Body of pancreas (tissue), 4 donors: ENCODE results near the gene TAOK3. TPM values are rescaled to one million over a fixed set of nuclear protein-coding genes. Genes with fewer than 3 reads are reported as not detected.

Experiments
- ATAC-seq: fragments of 150-250 bp; one replicate; pipeline ENCODE4 v1.9.1; 2016
- DNase-seq, 4 donors: peaks; one replicate each; pipeline ENCODE4 v3.0.0-alpha.2; 2019
- H3K27ac ChIP-seq, 4 donors: fragments of 200-600 bp; sonication (generic); 1 replicate in 3 of 4; 2 replicates in 1 of 4; pipeline versions ENCODE4 v1.5.1 to v1.6.1; 2016 to 2019; ENCODE audit warnings: mild to moderate bottlenecking in 1 of 4, mixed read lengths in 1 of 4, moderate library complexity in 1 of 4
- H3K27me3 ChIP-seq, 2 donors: fragments of 200-600 bp; sonication (generic); one replicate each; pipeline ENCODE4 v1.6.0; 2016; ENCODE audit warnings: mild to moderate bottlenecking in 1 of 2
- H3K36me3 ChIP-seq, 2 donors: fragments of 200-600 bp; sonication (generic); replicated peaks in 1 of 2; 2 replicates each; pipeline ENCODE4 v1.5.1; 2016; ENCODE audit warnings: low read depth in 2 of 2; ENCODE audit not compliant: insufficient read depth in 1 of 2
- H3K4me1 ChIP-seq: fragments of 200-600 bp; sonication (generic); one replicate; pipeline ENCODE4 v1.6.0; 2016
- H3K4me3 ChIP-seq, 2 donors: fragments of 200-600 bp; sonication (generic); 1 replicate in 1 of 2; 2 replicates in 1 of 2; pipeline ENCODE4 v1.5.1; 2016 to 2019
- H3K9me3 ChIP-seq, 3 donors: fragments of 200-600 bp; sonication (generic); 1 replicate in 2 of 3; 2 replicates in 1 of 3; pipeline ENCODE4 v1.5.1; 2016
- POLR2A ChIP-seq, 3 donors: fragments of 450-650 bp; IDR thresholded peaks; one replicate each; pipeline ENCODE4 v1.6.1; 2016; ENCODE audit warnings: antibody characterized with exemption in 3 of 3, mild to moderate bottlenecking in 2 of 3
- WGBS, 2 donors: methylation state at CpG; one replicate each; pipeline ENCODE4 v1.1.5; 2017; 5-methylcytosine and 5-hydroxymethylcytosine counted together
- intact Hi-C: fragments of 100-400 bp; cut with DNase I; formaldehyde crosslinking; loops from one replicate; pipeline ENCODE4 v1.15.1; 2023
- total RNA-seq, 2 donors: library from RNA; depleted of rRNA; stranded (reverse); fragments of >200 nt; gene quantifications; one replicate each; pipeline ENCODE4 v1.1.0, GENCODE V29; 2016
- TF ChIP-seq, protein P1 (sequence below), 7 experiments: fragments of 450-650 bp in 4 of 7; fragments of 200-600 bp in 3 of 7; sonication (generic) in 3 of 7; IDR thresholded peaks; one replicate each; pipeline ENCODE4 v1.5.1; 2016 to 2019; ENCODE audit warnings: antibody characterized with exemption in 7 of 7

TAOK3 gene
- total RNA-seq, 2 donors from 2014 or later = 15.6 to 29.3 TPM

DNA sequence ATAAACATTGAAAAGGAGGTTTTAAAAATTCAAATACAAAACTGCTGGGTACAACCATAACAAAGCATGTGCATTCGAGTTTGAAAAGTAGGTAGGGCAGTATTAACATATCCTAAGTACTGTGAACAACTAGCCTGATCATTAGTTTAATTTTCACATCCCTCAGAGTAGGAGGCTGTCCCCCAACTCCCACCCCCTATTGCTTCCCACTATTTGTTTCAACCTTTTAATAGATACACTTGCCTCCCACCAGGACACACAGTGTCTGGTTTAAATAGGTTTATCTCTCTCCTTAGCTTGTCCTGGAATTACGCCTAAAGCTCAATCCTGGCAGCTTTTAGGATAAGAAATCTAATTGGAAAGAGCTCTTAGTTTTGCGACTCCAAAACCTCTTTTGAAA is 2.1 kb downstream of the TAOK3 start:
- no peaks in the 10 kb centered on the region for H3K9me3 ChIP-seq
- peak overlapping the region in 1 of 4 donors; percentile 58 for H3K27ac ChIP-seq
- no peak overlapping the region for H3K4me3 ChIP-seq
- ATAC-seq (no peak), DNase-seq (no peak)
- H3K27me3 ChIP-seq = no peaks in the 10 kb centered on the region
- TF ChIP-seq POLR2A (IDR thresholded peaks at IDR 0.05) = no peak
- TF ChIP-seq, protein P1, sequence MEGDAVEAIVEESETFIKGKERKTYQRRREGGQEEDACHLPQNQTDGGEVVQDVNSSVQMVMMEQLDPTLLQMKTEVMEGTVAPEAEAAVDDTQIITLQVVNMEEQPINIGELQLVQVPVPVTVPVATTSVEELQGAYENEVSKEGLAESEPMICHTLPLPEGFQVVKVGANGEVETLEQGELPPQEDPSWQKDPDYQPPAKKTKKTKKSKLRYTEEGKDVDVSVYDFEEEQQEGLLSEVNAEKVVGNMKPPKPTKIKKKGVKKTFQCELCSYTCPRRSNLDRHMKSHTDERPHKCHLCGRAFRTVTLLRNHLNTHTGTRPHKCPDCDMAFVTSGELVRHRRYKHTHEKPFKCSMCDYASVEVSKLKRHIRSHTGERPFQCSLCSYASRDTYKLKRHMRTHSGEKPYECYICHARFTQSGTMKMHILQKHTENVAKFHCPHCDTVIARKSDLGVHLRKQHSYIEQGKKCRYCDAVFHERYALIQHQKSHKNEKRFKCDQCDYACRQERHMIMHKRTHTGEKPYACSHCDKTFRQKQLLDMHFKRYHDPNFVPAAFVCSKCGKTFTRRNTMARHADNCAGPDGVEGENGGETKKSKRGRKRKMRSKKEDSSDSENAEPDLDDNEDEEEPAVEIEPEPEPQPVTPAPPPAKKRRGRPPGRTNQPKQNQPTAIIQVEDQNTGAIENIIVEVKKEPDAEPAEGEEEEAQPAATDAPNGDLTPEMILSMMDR (IDR thresholded peaks at IDR 0.05) = no peak
- WGBS, 2 donors = 13 to 18% methylated on average over 3 of the region's 3 CpGs
- intact Hi-C loops = loop anchor here (10.0 kb wide), 1 partner anchor 196 kb away; no protein-coding TSS in a partner anchor
- no peaks in the 10 kb centered on the region for H3K36me3 ChIP-seq
- H3K4me1 ChIP-seq = peaks cover 25% of the 10 kb centered on the region

DNA sequence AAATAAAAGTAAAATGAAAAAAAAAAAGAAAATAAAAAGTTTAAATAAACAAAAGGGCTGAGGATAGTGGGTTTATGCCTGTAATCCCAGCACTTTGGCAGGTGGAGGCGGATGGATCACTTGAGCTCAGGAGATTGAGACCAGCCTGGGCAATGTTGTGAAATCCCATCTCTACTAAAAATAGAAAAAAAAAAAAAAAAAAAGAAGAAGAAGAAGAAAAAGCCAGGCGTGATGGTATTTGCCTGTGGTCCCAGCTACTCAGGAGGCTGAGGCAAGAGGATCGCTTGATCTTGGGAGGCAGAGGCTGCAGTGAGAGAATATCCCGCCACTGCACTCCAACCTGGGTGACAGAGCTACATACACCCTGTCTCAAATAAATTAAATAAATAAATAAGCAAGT is 3.9 kb downstream of the TAOK3 start:
- peaks cover 17% of the 10 kb centered on the region for H3K4me1 ChIP-seq
- no peaks in the 10 kb centered on the region for H3K9me3 ChIP-seq
- no peak for DNase-seq
- intact Hi-C loops = no loop called here
- H3K27me3 ChIP-seq = no peaks in the 10 kb centered on the region
- no peak overlapping the region for H3K27ac ChIP-seq
- H3K36me3 ChIP-seq = no peaks in the 10 kb centered on the region
- 86 to 99% methylated on average over 4 of the region's 4 CpGs for WGBS, 2 donors
- TF ChIP-seq POLR2A (IDR thresholded peaks at IDR 0.05) = no peak
- TF ChIP-seq, protein P1 (IDR thresholded peaks at IDR 0.05) = no peak
- ATAC-seq = no peak
- no peak overlapping the region for H3K4me3 ChIP-seq

DNA sequence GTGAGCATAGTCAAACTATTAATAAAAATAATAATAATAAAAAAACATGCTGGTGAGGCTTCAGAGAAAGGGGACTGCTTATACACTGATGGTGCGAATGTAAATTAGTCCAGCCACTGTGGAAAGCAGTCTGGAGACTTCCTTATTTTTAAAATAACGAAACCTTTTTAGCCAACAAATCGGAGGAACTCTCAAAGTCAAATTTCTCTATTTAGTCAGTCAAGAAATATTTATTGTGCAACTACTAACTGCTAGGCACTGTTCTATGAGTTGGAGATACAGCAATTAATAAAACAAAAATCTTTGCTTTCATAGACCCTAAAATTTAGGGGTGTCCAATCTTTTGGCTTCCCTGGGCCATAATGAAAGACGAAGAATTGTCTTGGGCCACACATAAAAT is 10.8 kb downstream of the TAOK3 start:
- DNase-seq = no peak
- Histone ChIP-seq H3K27ac (no peak overlapping the region), H3K4me3 (no peak overlapping the region), H3K27me3 (no peaks in the 10 kb centered on the region), H3K4me1 (peaks cover 7% of the 10 kb centered on the region), H3K9me3 (no peaks in the 10 kb centered on the region), H3K36me3 (no peaks in the 10 kb centered on the region)
- WGBS, 2 donors = 74 to 96% methylated on average over 4 of the region's 4 CpGs
- TF ChIP-seq, protein P1 (IDR thresholded peaks at IDR 0.05) = no peak
- TF ChIP-seq POLR2A (IDR thresholded peaks at IDR 0.05) = no peak
- intact Hi-C loops = no loop called here
- ATAC-seq = no peak

DNA sequence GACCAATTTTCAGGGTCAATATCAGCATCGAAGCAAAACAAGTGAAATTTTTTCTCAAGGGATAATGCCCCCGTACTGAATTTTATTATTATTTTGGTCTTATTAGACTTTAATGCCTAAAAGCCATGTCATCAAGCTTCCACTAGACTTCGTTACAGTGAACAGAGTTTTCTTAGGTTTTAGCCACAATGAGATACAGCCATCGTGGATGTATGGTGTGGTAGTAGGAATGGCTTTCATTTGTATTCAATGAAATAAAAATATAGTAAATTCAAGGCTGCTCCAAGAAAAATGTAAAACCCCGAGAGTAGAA is 11.7 kb downstream of the TAOK3 start:
- no peaks in the 10 kb centered on the region for H3K9me3 ChIP-seq
- DNase-seq (no peak), ATAC-seq (no peak)
- WGBS, 2 donors = 90 to 95% methylated on average over 5 of the region's 5 CpGs
- H3K36me3 ChIP-seq = no peaks in the 10 kb centered on the region
- intact Hi-C loops = no loop called here
- H3K4me1 ChIP-seq = peaks cover 16% of the 10 kb centered on the region
- no peaks in the 10 kb centered on the region for H3K27me3 ChIP-seq
- H3K27ac ChIP-seq = no peak overlapping the region
- TF ChIP-seq, protein P1 (IDR thresholded peaks at IDR 0.05) = no peak
- no peak for TF ChIP-seq POLR2A (IDR thresholded peaks at IDR 0.05)
- H3K4me3 ChIP-seq = no peak overlapping the region

DNA sequence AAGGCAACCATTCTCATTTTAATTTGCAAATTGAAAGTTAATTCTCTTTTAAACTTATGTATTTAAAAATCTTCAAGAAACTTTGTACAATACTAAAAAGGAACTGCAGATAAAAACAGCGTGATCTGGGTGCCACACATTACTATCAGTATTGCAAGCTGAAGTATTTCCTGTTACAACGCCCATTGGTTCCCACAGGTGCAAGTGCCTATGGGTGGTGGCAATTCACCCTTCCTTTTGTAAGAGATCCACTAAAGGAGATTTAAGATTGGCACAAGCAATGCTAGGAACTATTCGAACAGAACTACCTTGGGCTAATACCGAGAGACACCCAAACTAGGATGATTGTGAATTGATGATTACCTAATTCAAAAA is 13.2 kb downstream of the TAOK3 start:
- Histone ChIP-seq H3K27me3 (no peaks in the 10 kb centered on the region), H3K4me1 (peaks cover 18% of the 10 kb centered on the region), H3K36me3 (no peaks in the 10 kb centered on the region), H3K9me3 (no peaks in the 10 kb centered on the region), H3K27ac (peak overlapping the region in 1 of 4 donors; percentile 77), H3K4me3 (no peak overlapping the region)
- TF ChIP-seq POLR2A (IDR thresholded peaks at IDR 0.05) = no peak
- TF ChIP-seq, protein P1 (IDR thresholded peaks at IDR 0.05) = no peak
- DNase-seq (no peak), ATAC-seq (no peak)
- 56 to 72% methylated on average over 4 of the region's 4 CpGs for WGBS, 2 donors
- intact Hi-C loops = no loop called here
